ENCODE data around the gene PABPC3. TPM values are rescaled to one million over a fixed set of nuclear protein-coding genes. Genes with fewer than 3 reads are reported as not detected.

The PABPC3 gene
- total RNA-seq, 1 donor = under 0.01 TPM

DNA sequence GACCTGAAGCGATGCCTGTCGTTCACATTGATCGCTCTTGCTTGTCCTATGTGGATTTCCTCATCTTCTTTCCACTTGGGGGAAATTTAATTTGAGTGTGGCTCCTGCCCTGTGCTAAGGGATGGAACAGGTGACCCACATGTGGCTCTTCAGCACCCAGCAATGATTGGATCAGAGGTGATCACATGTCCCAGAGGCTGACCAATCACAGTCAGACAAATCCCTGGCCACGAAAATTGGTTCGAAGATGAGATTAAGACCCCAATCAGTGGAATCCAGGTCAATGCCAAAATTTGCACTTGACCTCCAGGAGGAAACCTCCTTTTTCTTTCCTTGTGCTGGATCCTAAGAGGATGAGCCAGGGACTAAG lies 52.5 kb downstream of the PABPC3 start:
- Histone ChIP-seq H3K27ac (ENCODE audit: low read depth, low read length) (no peak overlapping the region), H3K27me3 (ENCODE audit: insufficient read depth, low read length) (no peaks in the 10 kb centered on the region), H3K9me3 (ENCODE audit: low read depth, low read length) (no peaks in the 10 kb centered on the region), H3K4me1 (ENCODE audit: insufficient read depth, low read length) (no peaks in the 10 kb centered on the region), H3K4me3 (ENCODE audit: insufficient read depth, low read length) (no peak overlapping the region), H3K36me3 (ENCODE audit: insufficient read depth, low read length) (no peaks in the 10 kb centered on the region), H3K79me2 (ENCODE audit: insufficient read depth, low read length) (no peaks in the 10 kb centered on the region), H3K4me2 (ENCODE audit: insufficient read depth, low read length) (no peak overlapping the region), H2AFZ (ENCODE audit: low read length) (no peak overlapping the region), H4K20me1 (ENCODE audit: insufficient read depth, low read length) (no peaks in the 10 kb centered on the region)
- no peak for DNase-seq (ENCODE audit: insufficient read length, low spot score, missing footprints)
- TF ChIP-seq, protein P1, sequence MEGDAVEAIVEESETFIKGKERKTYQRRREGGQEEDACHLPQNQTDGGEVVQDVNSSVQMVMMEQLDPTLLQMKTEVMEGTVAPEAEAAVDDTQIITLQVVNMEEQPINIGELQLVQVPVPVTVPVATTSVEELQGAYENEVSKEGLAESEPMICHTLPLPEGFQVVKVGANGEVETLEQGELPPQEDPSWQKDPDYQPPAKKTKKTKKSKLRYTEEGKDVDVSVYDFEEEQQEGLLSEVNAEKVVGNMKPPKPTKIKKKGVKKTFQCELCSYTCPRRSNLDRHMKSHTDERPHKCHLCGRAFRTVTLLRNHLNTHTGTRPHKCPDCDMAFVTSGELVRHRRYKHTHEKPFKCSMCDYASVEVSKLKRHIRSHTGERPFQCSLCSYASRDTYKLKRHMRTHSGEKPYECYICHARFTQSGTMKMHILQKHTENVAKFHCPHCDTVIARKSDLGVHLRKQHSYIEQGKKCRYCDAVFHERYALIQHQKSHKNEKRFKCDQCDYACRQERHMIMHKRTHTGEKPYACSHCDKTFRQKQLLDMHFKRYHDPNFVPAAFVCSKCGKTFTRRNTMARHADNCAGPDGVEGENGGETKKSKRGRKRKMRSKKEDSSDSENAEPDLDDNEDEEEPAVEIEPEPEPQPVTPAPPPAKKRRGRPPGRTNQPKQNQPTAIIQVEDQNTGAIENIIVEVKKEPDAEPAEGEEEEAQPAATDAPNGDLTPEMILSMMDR (IDR thresholded peaks at IDR 0.05; ENCODE audit: extremely low read depth, low read depth, low read length) = no peak

Small RNA genes lying within 50 kb of the gene (small RNA-seq; reads per million reads assigned to genes)
- gene AL359757.2 = not detected

Other genes with a start within 250 kb of the PABPC3 start
- not detected in 2 replicates for gene AMER2, start 76.2 kb downstream of the PABPC3 start, total RNA-seq
- gene MTMR6, start 191.4 kb downstream of the PABPC3 start, total RNA-seq = 25.0 and 25.3 TPM in 2 replicates
- gene NUP58, start 205.5 kb downstream of the PABPC3 start, total RNA-seq = 41.0 and 46.3 TPM in 2 replicates